WTC11 (cell line): Measurements from ENCODE around the gene TNS4. TPM values are rescaled to one million over a fixed set of nuclear protein-coding genes. Genes with fewer than 3 reads are reported as not detected.

ENCODE experiments used
- ATAC-seq: fragments of 200-7000 bp; cut with Tn5 transposase; 2 replicates; pipeline ENCODE4 v1.10.0; 2021; ENCODE audit warnings: mild to moderate bottlenecking, moderate library complexity
- CTCF ChIA-PET: fragments of 300-600 bp; sonication (Branson Sonifier 250); formaldehyde crosslinking; loops from one replicate; lab custom pipeline; 2021; ENCODE audit warnings: antibody characterized with exemption; lab: Charles Lee
- POLR2A ChIA-PET: fragments of 350-600 bp; sonication (Branson Sonifier 250); formaldehyde crosslinking; loops from one replicate; lab custom pipeline; 2021; ENCODE audit warnings: antibody characterized with exemption; lab: Charles Lee
- DNase-seq: peaks from one replicate; pipeline ENCODE4 v3.0.0; 2021; ENCODE audit warnings: low spot score
- H3K27ac Mint-ChIP-seq: 2 replicates; pipeline ENCODE4 v1.8.0; 2021; ENCODE audit warnings: mixed read lengths
- H3K27me3 Mint-ChIP-seq: 2 replicates; pipeline ENCODE4 v1.8.0; 2021; ENCODE audit warnings: low read depth, mild to moderate bottlenecking, moderate library complexity, mixed read lengths
- H3K36me3 Mint-ChIP-seq: 2 replicates; pipeline ENCODE4 v1.8.0; 2021; ENCODE audit warnings: mixed read lengths
- H3K4me1 Mint-ChIP-seq: 2 replicates; pipeline ENCODE4 v1.8.0; 2022; ENCODE audit warnings: mixed read lengths
- H3K4me3 Mint-ChIP-seq: 2 replicates; pipeline ENCODE4 v1.8.0; 2021; ENCODE audit warnings: mild to moderate bottlenecking, moderate library complexity, mixed read lengths
- H3K9me3 Mint-ChIP-seq: 2 replicates; pipeline ENCODE4 v1.8.0; 2021; ENCODE audit warnings: mixed read lengths
- AFF4 ChIP-seq: sonication (generic); formaldehyde crosslinking; IDR thresholded peaks from 2 replicates; pipeline ENCODE4 v1.8.1; 2023; ENCODE audit warnings: mild to moderate bottlenecking, missing genetic modification reagents, borderline replicate concordance
- EMX1 ChIP-seq: fragments of 250-450 bp; sonication (Bioruptor Pico); IDR thresholded peaks from 2 replicates; pipeline ENCODE4 v1.8.0; 2021; ENCODE audit warnings: mild to moderate bottlenecking
- FOXP1 ChIP-seq: sonication (generic); formaldehyde crosslinking; IDR thresholded peaks from 2 replicates; pipeline ENCODE4 v1.8.0; 2022; ENCODE audit warnings: missing genetic modification reagents, mild to moderate bottlenecking, moderate library complexity, borderline replicate concordance
- HMGA2 ChIP-seq: fragments of 250-450 bp; sonication (Bioruptor Pico); IDR thresholded peaks from 2 replicates; pipeline ENCODE4 v1.4.0; 2021; ENCODE audit warnings: mild to moderate bottlenecking, moderate library complexity
- JUN ChIP-seq: sonication (generic); formaldehyde crosslinking; IDR thresholded peaks from 2 replicates; pipeline ENCODE4 v1.8.0; 2023; ENCODE audit warnings: mild to moderate bottlenecking, missing genetic modification reagents
- TEAD4 ChIP-seq: sonication (generic); formaldehyde crosslinking; IDR thresholded peaks from 2 replicates; pipeline ENCODE4 v1.8.0; 2022; ENCODE audit warnings: mild to moderate bottlenecking, missing genetic modification reagents
- ZNF263 ChIP-seq: sonication (generic); formaldehyde crosslinking; IDR thresholded peaks from 2 replicates; pipeline ENCODE4 v1.8.1; 2022; ENCODE audit warnings: low read depth, mild to moderate bottlenecking, moderate library complexity, missing genetic modification reagents
- ZNF281 ChIP-seq: sonication (generic); formaldehyde crosslinking; IDR thresholded peaks from 2 replicates; pipeline ENCODE4 v1.8.0; 2023; ENCODE audit warnings: mild to moderate bottlenecking, missing genetic modification reagents
- ZNF423 ChIP-seq: fragments of 250-450 bp; sonication (Bioruptor Pico); IDR thresholded peaks from 2 replicates; pipeline ENCODE4 v2.1.2; 2022; ENCODE audit warnings: mild to moderate bottlenecking, moderate library complexity
- total RNA-seq: library from RNA; stranded (reverse); gene quantifications from 3 replicates; pipeline ENCODE4 v1.2.3, GENCODE V29; 2021
- TF ChIP-seq, protein P1 (sequence below): sonication (generic); formaldehyde crosslinking; IDR thresholded peaks from 2 replicates; pipeline ENCODE4 v1.8.1; 2023; ENCODE audit warnings: mild to moderate bottlenecking, missing genetic modification reagents, moderate library complexity
- TF ChIP-seq, protein P2 (sequence below): sonication (generic); formaldehyde crosslinking; IDR thresholded peaks from 2 replicates; pipeline ENCODE4 v1.8.0; 2022; ENCODE audit warnings: mild to moderate bottlenecking, missing genetic modification reagents

Gene TNS4
- total RNA-seq, 1 experiment from 2014 or later = 0.87 TPM

GRCh38 chr17:40522961-40523310, 21.5 kb upstream of the TNS4 start (continued):
- TF ChIP-seq AFF4 (CRISPR knock-in tag) (no peak), ZNF423 (CRISPR knock-in tag) (no peak), TEAD4 (CRISPR knock-in tag) (no peak)

DNA sequence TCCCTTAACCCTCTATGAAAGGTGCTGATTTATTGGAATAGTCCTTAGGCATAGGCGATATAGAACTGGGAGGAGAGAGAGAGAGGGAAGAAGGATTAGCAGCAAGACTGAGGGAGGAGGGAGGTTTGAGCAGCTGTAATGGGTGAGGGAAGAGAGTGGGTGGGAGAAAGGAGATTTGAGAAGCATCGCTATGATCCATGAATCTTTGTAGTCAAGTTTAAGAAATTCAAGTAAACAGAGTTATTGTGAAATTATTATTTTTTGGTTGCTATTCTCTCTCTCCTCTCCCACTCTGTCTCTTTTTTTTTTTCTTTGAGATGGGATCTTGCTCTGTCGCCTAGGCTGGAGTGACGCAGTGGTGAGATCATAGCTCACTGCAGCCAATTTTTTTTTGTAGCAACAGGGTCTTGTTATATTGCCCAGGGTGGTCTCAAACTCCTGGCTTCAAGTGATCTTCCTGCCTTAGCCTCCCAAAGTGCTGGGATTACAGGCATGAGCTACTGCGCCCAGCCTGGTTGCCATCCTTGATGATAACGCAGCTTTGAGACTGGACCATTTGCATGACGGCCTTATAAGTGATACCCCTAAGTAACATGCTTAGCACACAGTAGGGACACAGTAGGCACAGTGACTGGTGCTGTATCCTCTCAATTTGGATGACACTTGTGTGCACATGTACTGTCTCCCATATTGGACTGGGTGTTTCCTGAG, 21.0 kb upstream of the TNS4 start:
- Mint-ChIP-seq H3K4me3 (no peak overlapping the region), H3K36me3 (peaks cover 14% of the 10 kb centered on the region), H3K27ac (no peak overlapping the region), H3K4me1 (peaks cover 11% of the 10 kb centered on the region), H3K9me3 (peaks cover 15% of the 10 kb centered on the region), H3K27me3 (peaks cover 3% of the 10 kb centered on the region)
- POLR2A ChIA-PET = interaction anchor here (0.8 kb wide), 1 partner anchor 46 kb away, joined by 3 read pairs; no protein-coding TSS in a partner anchor
- CTCF ChIA-PET = interaction anchor here (1.1 to 2.7 kb wide), 4 partner anchors 10 to 46 kb away, joined by 3 to 20 read pairs (median 7); no protein-coding TSS in a partner anchor
- no peak for DNase-seq
- no peak for ATAC-seq
- TF ChIP-seq ZNF263 (CRISPR knock-in tag) = no peak
- no peak for TF ChIP-seq JUN (CRISPR knock-in tag)
- no peak for TF ChIP-seq ZNF281 (CRISPR knock-in tag)
- TF ChIP-seq, protein P1, sequence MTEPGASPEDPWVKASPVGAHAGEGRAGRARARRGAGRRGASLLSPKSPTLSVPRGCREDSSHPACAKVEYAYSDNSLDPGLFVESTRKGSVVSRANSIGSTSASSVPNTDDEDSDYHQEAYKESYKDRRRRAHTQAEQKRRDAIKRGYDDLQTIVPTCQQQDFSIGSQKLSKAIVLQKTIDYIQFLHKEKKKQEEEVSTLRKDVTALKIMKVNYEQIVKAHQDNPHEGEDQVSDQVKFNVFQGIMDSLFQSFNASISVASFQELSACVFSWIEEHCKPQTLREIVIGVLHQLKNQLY (CRISPR knock-in tag) = no peak
- TF ChIP-seq HMGA2 (CRISPR knock-in tag) = no peak
- TF ChIP-seq, protein P2, sequence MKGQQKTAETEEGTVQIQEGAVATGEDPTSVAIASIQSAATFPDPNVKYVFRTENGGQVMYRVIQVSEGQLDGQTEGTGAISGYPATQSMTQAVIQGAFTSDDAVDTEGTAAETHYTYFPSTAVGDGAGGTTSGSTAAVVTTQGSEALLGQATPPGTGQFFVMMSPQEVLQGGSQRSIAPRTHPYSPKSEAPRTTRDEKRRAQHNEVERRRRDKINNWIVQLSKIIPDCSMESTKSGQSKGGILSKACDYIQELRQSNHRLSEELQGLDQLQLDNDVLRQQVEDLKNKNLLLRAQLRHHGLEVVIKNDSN (CRISPR knock-in tag) = no peak

GRCh38 chr17:40520991-40521453, 19.6 kb upstream of the TNS4 start:
- ChIA-PET CTCF (interaction anchor here (0.6 kb wide), 1 partner anchor 1128 kb away, joined by 3 read pairs; no protein-coding TSS in a partner anchor), POLR2A (no interaction called here)
- Mint-ChIP-seq H3K36me3 (peaks cover 14% of the 10 kb centered on the region), H3K4me1 (peaks cover 21% of the 10 kb centered on the region), H3K4me3 (no peak overlapping the region), H3K27me3 (peaks cover 3% of the 10 kb centered on the region), H3K9me3 (peaks cover 15% of the 10 kb centered on the region), H3K27ac (no peak overlapping the region)
- ATAC-seq (no peak), DNase-seq (no peak)
- TF ChIP-seq EMX1 = no peak
- TF ChIP-seq FOXP1 (CRISPR knock-in tag) = 0 out of 2 replicates have a peak, but pooled peaks have one; percentile 31
